PFSK-1 (cell line): ENCODE measurements around the gene OR1M1.

Experiments
- FOXP2 ChIP-seq: optimal IDR thresholded peaks from 2 replicates; pipeline ENCODE3; 2011; ENCODE audit warnings: borderline replicate concordance, control low read depth, inconsistent platforms; ENCODE audit not compliant: insufficient read depth; ENCODE audit errors: extremely low read length, extremely low read depth
- POLR2AphosphoS5 ChIP-seq: IDR thresholded peaks from 2 replicates; pipeline ENCODE4 v1.6.1; 2012; ENCODE audit warnings: low read depth, mild to moderate bottlenecking, control low read depth, low read length, moderate library complexity
- REST ChIP-seq, 2 experiments: IDR thresholded peaks; 2 replicates each; pipeline versions ENCODE4 v1.6.1 to v1.8.0; 2011 to 2012; ENCODE audit warnings: low read depth in 2 of 2, low read length in 2 of 2, control low read depth in 1 of 2, inconsistent platforms in 1 of 2, mild to moderate bottlenecking in 1 of 2, moderate library complexity in 1 of 2; ENCODE audit not compliant: insufficient read depth in 1 of 2
- SIN3A ChIP-seq: IDR thresholded peaks from 2 replicates; pipeline ENCODE4 v1.6.1; 2012; ENCODE audit warnings: mild to moderate bottlenecking, low read length, moderate library complexity, borderline replicate concordance; ENCODE audit not compliant: insufficient read depth
- TAF1 ChIP-seq: IDR thresholded peaks from 2 replicates; pipeline ENCODE4 v1.6.1; 2012; ENCODE audit warnings: low read length, control low read depth, borderline replicate concordance; ENCODE audit not compliant: insufficient read depth

The OR1M1 gene

GRCh38 chr19:9061879-9062278 lies 25.0 kb upstream of the OR1M1 start:
- TF ChIP-seq REST (IDR thresholded peaks at IDR 0.05; ENCODE audit: insufficient read depth in 1 of 2, low read depth in 2 of 2, low read length in 2 of 2), result no peak
- TF ChIP-seq SIN3A, result no peak
- TF ChIP-seq POLR2AphosphoS5, result no peak
- no peak for TF ChIP-seq FOXP2
- TF ChIP-seq TAF1, result no peak

GRCh38 chr19:9065457-9066014 lies 21.3 kb upstream of the OR1M1 start:
- TF ChIP-seq REST (IDR thresholded peaks at IDR 0.05; ENCODE audit: insufficient read depth in 1 of 2, low read depth in 2 of 2, low read length in 2 of 2), result no peak

- TF ChIP-seq POLR2AphosphoS5 (no peak), SIN3A (no peak), REST (IDR thresholded peaks at IDR 0.05; ENCODE audit: insufficient read depth in 1 of 2, low read depth in 2 of 2, low read length in 2 of 2) (no peak)
These were observed 16.8 kb upstream of the OR1M1 start for GRCh38 chr19:9070066-9070465.

GRCh38 chr19:9073806-9074205 lies 13.1 kb upstream of the OR1M1 start:
- TF ChIP-seq REST (IDR thresholded peaks at IDR 0.05; ENCODE audit: insufficient read depth in 1 of 2, low read depth in 2 of 2, low read length in 2 of 2) (no peak), POLR2AphosphoS5 (no peak), SIN3A (no peak), TAF1 (no peak), FOXP2 (no peak)

GRCh38 chr19:9075064-9075949 lies 11.6 kb upstream of the OR1M1 start:
- TF ChIP-seq REST (IDR thresholded peaks at IDR 0.05; ENCODE audit: insufficient read depth in 1 of 2, low read depth in 2 of 2, low read length in 2 of 2) (no peak), SIN3A (no peak), FOXP2 (no peak)
